CD14-positive monocyte (primary cell): Measurements from ENCODE around the gene TECRL. TPM values are rescaled to one million over a fixed set of nuclear protein-coding genes. Genes with fewer than 3 reads are reported as not detected.

Experiments used
- DNase-seq, 3 donors: peaks; one replicate each; pipeline ENCODE4 v3.0.0-alpha.2; 2011 to 2022
- H2AFZ ChIP-seq: 2 replicates; pipeline ENCODE4 v1.6.0; 2012; ENCODE audit warnings: mild to moderate bottlenecking, low read depth, low read length, inconsistent platforms; ENCODE audit not compliant: insufficient read depth, poor library complexity, severe bottlenecking
- H3K27ac ChIP-seq, 2 donors: 1 replicate in 1 of 2; 2 replicates in 1 of 2; pipeline ENCODE4 v1.5.1; 2012 to 2013; ENCODE audit warnings: low read length in 2 of 2, control low read depth in 1 of 2, inconsistent platforms in 1 of 2, low read depth in 1 of 2, mild to moderate bottlenecking in 1 of 2
- H3K27me3 ChIP-seq, 2 donors: one replicate each; pipeline versions ENCODE4 v1.6.0 to v1.6.1; 2011 to 2013; ENCODE audit warnings: low read length in 2 of 2; ENCODE audit not compliant: control insufficient read depth in 2 of 2, insufficient read depth in 2 of 2
- H3K36me3 ChIP-seq, 2 donors: replicated peaks in 1 of 2; 1 replicate in 1 of 2; 2 replicates in 1 of 2; pipeline versions ENCODE4 v1.5.1 to v1.6.1; 2012 to 2013; ENCODE audit warnings: low read length in 2 of 2, control low read depth in 1 of 2, inconsistent platforms in 1 of 2, mild to moderate bottlenecking in 1 of 2; ENCODE audit not compliant: insufficient read depth in 2 of 2, control insufficient read depth in 1 of 2
- H3K4me1 ChIP-seq, 2 donors: 1 replicate in 1 of 2; 2 replicates in 1 of 2; pipeline versions ENCODE4 v1.5.1 to v1.6.1; 2012 to 2013; ENCODE audit warnings: low read length in 2 of 2, control low read depth in 1 of 2, inconsistent platforms in 1 of 2, mild to moderate bottlenecking in 1 of 2, moderate library complexity in 1 of 2; ENCODE audit not compliant: insufficient read depth in 2 of 2, control insufficient read depth in 1 of 2
- H3K4me2 ChIP-seq: replicated peaks from 2 replicates; pipeline ENCODE3; 2012; ENCODE audit warnings: low read length, moderate library complexity, mild to moderate bottlenecking; ENCODE audit not compliant: poor library complexity, severe bottlenecking; ENCODE audit errors: extremely low read depth
- H3K4me3 ChIP-seq, 3 experiments: fragments of 200-600 bp in 1 of 3; sonication (generic) in 1 of 3; replicated peaks in 1 of 3; 1 replicate in 2 of 3; 2 replicates in 1 of 3; pipeline ENCODE4 v1.5.1; 2011 to 2013; ENCODE audit warnings: low read length in 3 of 3, mild to moderate bottlenecking in 3 of 3, control low read depth in 2 of 3, low read depth in 2 of 3, inconsistent platforms in 1 of 3, moderate library complexity in 1 of 3
- H3K79me2 ChIP-seq: 2 replicates; pipeline ENCODE4 v1.6.0; 2012; ENCODE audit warnings: mild to moderate bottlenecking, control low read depth, inconsistent platforms, low read length, moderate library complexity; ENCODE audit not compliant: insufficient read depth
- H3K9ac ChIP-seq: 2 replicates; pipeline ENCODE4 v1.6.0; 2017; ENCODE audit warnings: low read length, mild to moderate bottlenecking; ENCODE audit not compliant: insufficient read depth, poor library complexity, severe bottlenecking
- H3K9me3 ChIP-seq, 2 donors: replicated peaks in 1 of 2; 1 replicate in 1 of 2; 2 replicates in 1 of 2; pipeline versions ENCODE4 v1.5.1 to v1.6.1; 2012 to 2013; ENCODE audit warnings: low read length in 2 of 2, control low read depth in 1 of 2; ENCODE audit not compliant: control insufficient read depth in 1 of 2, insufficient read depth in 1 of 2
- H4K20me1 ChIP-seq: 2 replicates; pipeline ENCODE4 v1.6.0; 2012; ENCODE audit warnings: mild to moderate bottlenecking, low read length, control low read depth, moderate library complexity; ENCODE audit not compliant: insufficient read depth
- H3K27ac Mint-ChIP-seq, 7 donors: one replicate each; pipeline ENCODE4 v1.8.0; 2020; ENCODE audit warnings: mild to moderate bottlenecking in 7 of 7, mixed read lengths in 7 of 7, moderate library complexity in 6 of 7, inconsistent platforms in 2 of 7
- H3K27me3 Mint-ChIP-seq, 3 donors: one replicate each; pipeline ENCODE4 v1.8.0; 2021 to 2022; ENCODE audit warnings: low read depth in 3 of 3, mild to moderate bottlenecking in 3 of 3, mixed read lengths in 3 of 3, moderate library complexity in 3 of 3, inconsistent platforms in 1 of 3
- H3K36me3 Mint-ChIP-seq, 2 donors: one replicate each; pipeline ENCODE4 v1.8.0; 2020; ENCODE audit warnings: mixed read lengths in 2 of 2, inconsistent platforms in 1 of 2, mild to moderate bottlenecking in 1 of 2
- H3K4me1 Mint-ChIP-seq: one replicate; pipeline ENCODE4 v1.8.0; 2020; ENCODE audit warnings: mild to moderate bottlenecking, mixed read lengths
- H3K4me3 Mint-ChIP-seq, 2 donors: one replicate each; pipeline ENCODE4 v1.8.0; 2020; ENCODE audit warnings: mild to moderate bottlenecking in 2 of 2, mixed read lengths in 2 of 2, moderate library complexity in 1 of 2
- H3K9me3 Mint-ChIP-seq, 7 donors: one replicate each; pipeline ENCODE4 v1.8.0; 2020 to 2022; ENCODE audit warnings: mixed read lengths in 7 of 7, mild to moderate bottlenecking in 6 of 7, moderate library complexity in 6 of 7, inconsistent platforms in 2 of 7
- CTCF ChIP-seq: fragments of 200-600 bp; IDR thresholded peaks from one replicate; pipeline ENCODE4 v1.8.0; 2022; ENCODE audit warnings: antibody characterized with exemption, mild to moderate bottlenecking
- WGBS: methylation state at CpG from one replicate; pipeline ENCODE4 v1.1.5; 2013; ENCODE audit warnings: missing lambda C conversion rate; ENCODE audit not compliant: insufficient coverage; 5-methylcytosine and 5-hydroxymethylcytosine counted together
- intact Hi-C, 2 donors: fragments of 100-400 bp; cut with micrococcal nuclease; formaldehyde crosslinking; loops; one replicate each; pipeline versions ENCODE4 v1.15.0 to v1.15.1; 2023
- polyA plus RNA-seq, 3 donors: library from polyadenylated mRNA; depleted of rRNA in 1 of 3; unstranded in 2 of 3; stranded (reverse) in 1 of 3; fragments of 300-500 nt in 2 of 3; fragments of >200 nt in 1 of 3; fragmentation: Illumina TruSeq in 2 of 3; gene quantifications; 1 replicate in 2 of 3; 2 replicates in 1 of 3; pipeline ENCODE4 v1.2.3, GENCODE V29; 2012 to 2021

Gene TECRL
- polyA plus RNA-seq, 3 donors = not detected

- H3K27ac ChIP-seq = no peak overlapping the region
- no peak overlapping the region for H3K4me3 Mint-ChIP-seq
- no peak overlapping the region for H3K27ac Mint-ChIP-seq
- H3K36me3 ChIP-seq = no peaks in the 10 kb centered on the region
- H4K20me1 ChIP-seq = no peaks in the 10 kb centered on the region
- H3K27me3 Mint-ChIP-seq = no peaks in the 10 kb centered on the region
- H3K9me3 ChIP-seq = no peaks in the 10 kb centered on the region
- no peak overlapping the region for H3K4me3 ChIP-seq
- no peak overlapping the region for H2AFZ ChIP-seq
- TF ChIP-seq CTCF = no peak
- no peak overlapping the region for H3K4me2 ChIP-seq
- H3K9ac ChIP-seq = no peak overlapping the region
- no peaks in the 10 kb centered on the region for H3K36me3 Mint-ChIP-seq
- no peaks in the 10 kb centered on the region for H3K4me1 Mint-ChIP-seq
- H3K79me2 ChIP-seq = no peaks in the 10 kb centered on the region
- intact Hi-C loops = no loop called here
- WGBS = no CpG with 5 or more reads among the region's 1 CpG
- peaks cover 0 to 4% (median 0%) of the 10 kb centered on the region in 7 donors for H3K9me3 Mint-ChIP-seq
- H3K4me1 ChIP-seq = no peaks in the 10 kb centered on the region
- no peaks in the 10 kb centered on the region for H3K27me3 ChIP-seq
- no peak for DNase-seq
Observed at GRCh38 chr4:64368741-64369140, 40.5 kb downstream of the TECRL start.

- Mint-ChIP-seq H3K27ac (no peak overlapping the region), H3K4me3 (no peak overlapping the region), H3K36me3 (no peaks in the 10 kb centered on the region), H3K4me1 (no peaks in the 10 kb centered on the region), H3K27me3 (no peaks in the 10 kb centered on the region), H3K9me3 (peaks cover 0 to 6% (median 3%) of the 10 kb centered on the region in 7 donors)
- no peak overlapping the region for H3K4me2 ChIP-seq
- no peak for TF ChIP-seq CTCF
- no peaks in the 10 kb centered on the region for H3K79me2 ChIP-seq
- intact Hi-C loops = no loop called here
- no peaks in the 10 kb centered on the region for H3K36me3 ChIP-seq
- H3K4me1 ChIP-seq = no peaks in the 10 kb centered on the region
- no peak overlapping the region for H2AFZ ChIP-seq
- H3K9ac ChIP-seq = no peak overlapping the region
- no peaks in the 10 kb centered on the region for H3K27me3 ChIP-seq
- peaks cover 0 to 8% of the 10 kb centered on the region in 2 donors for H3K9me3 ChIP-seq
- H4K20me1 ChIP-seq = no peaks in the 10 kb centered on the region
- DNase-seq = no peak
- H3K4me3 ChIP-seq = no peak overlapping the region
- H3K27ac ChIP-seq = no peak overlapping the region
Observed at GRCh38 chr4:64361399-64361740, 47.9 kb downstream of the TECRL start.
